ENCODE data around the gene TRIOBP. TPM values are rescaled to one million over a fixed set of nuclear protein-coding genes. Genes with fewer than 3 reads are reported as not detected.

The TRIOBP gene
- polyA plus RNA-seq, result 0.07 and 0.23 TPM in 2 replicates

GRCh38 chr22:37696657-37697537 lies at the start of gene TRIOBP:
TSS of gene TRIOBP (plus strand) at chr22:37697048. CDS start at chr22:37701366, 4,318 bp downstream.

GRCh38 chr22:37658133-37659065 lies 38.4 kb upstream of the TRIOBP start, which contains the start of gene PDXP:
TSS of gene PDXP (plus strand) at chr22:37658723. CDS start at chr22:37658783, 60 bp downstream.

GRCh38 chr22:37674951-37675929 lies 21.6 kb upstream of the TRIOBP start, which contains the start of gene LGALS1:
TSS of gene LGALS1 (plus strand) at chr22:37675636. CDS start at chr22:37675703, 67 bp downstream.

GRCh38 chr22:37686002-37686982 lies 10.6 kb upstream of the TRIOBP start, which contains the start of gene NOL12:
TSS of gene NOL12 (plus strand) at chr22:37686343. CDS start at chr22:37686393, 50 bp downstream.

GRCh38 chr22:37807410-37808293 lies 110.8 kb downstream of the TRIOBP start, which contains the start of gene GCAT:
TSS of gene GCAT (plus strand) at chr22:37807934. CDS start at chr22:37807968, 34 bp downstream.

GRCh38 chr22:37823134-37823985 lies 126.5 kb downstream of the TRIOBP start, which contains the start of gene GALR3:
TSS of gene GALR3 (plus strand) at chr22:37823382. CDS start at chr22:37823407, 25 bp downstream.

Other genes with a start within 250 kb of the TRIOBP start
- 0.54 TPM in 1 of 2 replicates, not detected in the other for gene MFNG, start 210.7 kb upstream of the TRIOBP start, polyA plus RNA-seq
- not detected in 2 replicates for gene CARD10, start 177.6 kb upstream of the TRIOBP start, polyA plus RNA-seq
- 0.28 TPM in 1 of 2 replicates, not detected in the other for gene CDC42EP1, start 136.6 kb upstream of the TRIOBP start, polyA plus RNA-seq
- gene LGALS2, start 117.0 kb upstream of the TRIOBP start, polyA plus RNA-seq, result 0.60 TPM in 1 of 2 replicates, not detected in the other
- gene GGA1, start 88.2 kb upstream of the TRIOBP start, polyA plus RNA-seq, result 2.2 and 2.9 TPM in 2 replicates
- 0.77 TPM in 1 of 2 replicates, not detected in the other for gene SH3BP1, start 57.4 kb upstream of the TRIOBP start, polyA plus RNA-seq
- 35.5 and 50.4 TPM in 2 replicates for gene PDXP, start 38.3 kb upstream of the TRIOBP start, polyA plus RNA-seq
- 228 and 441 TPM in 2 replicates for gene LGALS1, start 21.4 kb upstream of the TRIOBP start, polyA plus RNA-seq
- gene NOL12, start 10.7 kb upstream of the TRIOBP start, polyA plus RNA-seq, result 2.8 and 8.2 TPM in 2 replicates
- 8.8 and 26.1 TPM in 2 replicates for gene GCAT, start 110.9 kb downstream of the TRIOBP start, polyA plus RNA-seq
- gene GALR3, start 126.3 kb downstream of the TRIOBP start, polyA plus RNA-seq, result not detected in 2 replicates
- gene ANKRD54, start 147.3 kb downstream of the TRIOBP start, polyA plus RNA-seq, result 3.4 and 6.3 TPM in 2 replicates
- 172 and 222 TPM in 2 replicates for gene EIF3L, start 152.4 kb downstream of the TRIOBP start, polyA plus RNA-seq
- 0.24 TPM in 1 of 2 replicates, not detected in the other for gene MICALL1, start 209.2 kb downstream of the TRIOBP start, polyA plus RNA-seq

Measured in Purkinje cell (primary cell).